ENCODE data around the gene BAZ2B.

- no peak for TF ChIP-seq POLR2AphosphoS5 (IDR thresholded peaks at IDR 0.05; ENCODE audit: borderline replicate concordance, low read depth, low read length)
- no peak for TF ChIP-seq EZH2 (IDR thresholded peaks at IDR 0.05)
Observed at GRCh38 chr2:159366538-159366937, 249.8 kb downstream of the BAZ2B start.

Measured in SK-N-MC (cell line).